Liver (tissue), 2 donors: ENCODE results near the gene RAB6A.

Experiments used
- CTCF ChIP-seq: fragments of 150-350 bp; IDR thresholded peaks from 2 replicates; pipeline ENCODE4 v1.5.1; 2017; ENCODE audit warnings: improper control_type of control experiment, low read depth, low read length; ENCODE audit not compliant: missing input control
- MAX ChIP-seq: IDR thresholded peaks from 2 replicates; pipeline ENCODE4 v1.6.1; 2016; ENCODE audit warnings: antibody characterized with exemption
- YY1 ChIP-seq: IDR thresholded peaks from 2 replicates; pipeline ENCODE4 v1.6.1; 2016; ENCODE audit warnings: antibody characterized with exemption, mild to moderate bottlenecking
- TF ChIP-seq, protein P1 (sequence below): IDR thresholded peaks from 2 replicates; pipeline ENCODE4 v1.6.1; 2016; ENCODE audit warnings: antibody characterized with exemption, mild to moderate bottlenecking
- donor health status: healthy.

DNA sequence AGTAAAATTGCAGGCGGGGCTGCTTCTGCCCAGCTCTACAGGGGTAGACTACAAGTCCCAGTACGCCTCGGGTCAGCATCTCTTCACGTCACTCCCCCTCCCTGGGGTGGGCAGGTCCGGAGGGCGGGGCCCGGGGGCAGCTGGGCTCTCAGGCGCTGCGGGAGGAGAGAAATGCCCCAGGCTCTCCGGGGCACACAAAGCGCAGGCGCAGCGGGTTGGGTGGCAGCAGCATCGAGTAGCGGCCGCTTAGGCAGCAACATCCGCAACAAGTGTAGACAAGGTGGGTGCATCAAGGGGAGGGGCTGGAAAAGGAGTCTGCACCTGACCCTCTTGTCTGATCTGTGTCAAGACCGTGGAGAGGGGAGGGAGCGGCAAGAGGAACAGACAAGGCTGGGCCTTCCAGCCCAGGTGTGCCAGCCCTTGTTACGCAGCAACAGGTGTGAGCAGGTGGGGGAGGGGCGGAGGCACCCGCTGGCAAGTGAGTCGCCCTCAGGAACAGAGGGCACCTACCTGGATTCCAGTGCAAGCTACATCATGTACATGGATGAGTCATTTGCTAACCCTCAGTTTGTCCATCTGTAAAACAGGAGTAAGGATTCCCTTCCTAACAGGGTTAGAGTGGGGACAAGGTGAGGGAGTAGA, 113.3 kb downstream of the RAB6A start:
- TF ChIP-seq, protein P1, sequence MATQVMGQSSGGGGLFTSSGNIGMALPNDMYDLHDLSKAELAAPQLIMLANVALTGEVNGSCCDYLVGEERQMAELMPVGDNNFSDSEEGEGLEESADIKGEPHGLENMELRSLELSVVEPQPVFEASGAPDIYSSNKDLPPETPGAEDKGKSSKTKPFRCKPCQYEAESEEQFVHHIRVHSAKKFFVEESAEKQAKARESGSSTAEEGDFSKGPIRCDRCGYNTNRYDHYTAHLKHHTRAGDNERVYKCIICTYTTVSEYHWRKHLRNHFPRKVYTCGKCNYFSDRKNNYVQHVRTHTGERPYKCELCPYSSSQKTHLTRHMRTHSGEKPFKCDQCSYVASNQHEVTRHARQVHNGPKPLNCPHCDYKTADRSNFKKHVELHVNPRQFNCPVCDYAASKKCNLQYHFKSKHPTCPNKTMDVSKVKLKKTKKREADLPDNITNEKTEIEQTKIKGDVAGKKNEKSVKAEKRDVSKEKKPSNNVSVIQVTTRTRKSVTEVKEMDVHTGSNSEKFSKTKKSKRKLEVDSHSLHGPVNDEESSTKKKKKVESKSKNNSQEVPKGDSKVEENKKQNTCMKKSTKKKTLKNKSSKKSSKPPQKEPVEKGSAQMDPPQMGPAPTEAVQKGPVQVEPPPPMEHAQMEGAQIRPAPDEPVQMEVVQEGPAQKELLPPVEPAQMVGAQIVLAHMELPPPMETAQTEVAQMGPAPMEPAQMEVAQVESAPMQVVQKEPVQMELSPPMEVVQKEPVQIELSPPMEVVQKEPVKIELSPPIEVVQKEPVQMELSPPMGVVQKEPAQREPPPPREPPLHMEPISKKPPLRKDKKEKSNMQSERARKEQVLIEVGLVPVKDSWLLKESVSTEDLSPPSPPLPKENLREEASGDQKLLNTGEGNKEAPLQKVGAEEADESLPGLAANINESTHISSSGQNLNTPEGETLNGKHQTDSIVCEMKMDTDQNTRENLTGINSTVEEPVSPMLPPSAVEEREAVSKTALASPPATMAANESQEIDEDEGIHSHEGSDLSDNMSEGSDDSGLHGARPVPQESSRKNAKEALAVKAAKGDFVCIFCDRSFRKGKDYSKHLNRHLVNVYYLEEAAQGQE = no peak
- no peak for TF ChIP-seq MAX
- TF ChIP-seq YY1 = no peak
- TF ChIP-seq CTCF = no peak
